GM23338 (cell line): ENCODE results near the gene FCHO2.

Experiments used
- CREB1 ChIP-seq: fragments of 250-450 bp; sonication (Bioruptor Pico); IDR thresholded peaks from 2 replicates; pipeline ENCODE4 v1.5.0; 2020; ENCODE audit warnings: low read depth, mild to moderate bottlenecking, moderate library complexity
- CTCF ChIP-seq, 2 experiments: fragments of 200-600 bp in 1 of 2; sonication (generic) in 1 of 2; conservative IDR thresholded peaks; 2 replicates each; pipeline versions ENCODE4 v1.5.1 to v1.6.1; 2016 to 2017; ENCODE audit warnings: antibody characterized with exemption in 2 of 2, low read depth in 2 of 2, mild to moderate bottlenecking in 2 of 2, moderate library complexity in 1 of 2
- ETS1 ChIP-seq: IDR thresholded peaks from 2 replicates; pipeline ENCODE4 v1.6.1; 2016; ENCODE audit warnings: antibody characterized with exemption
- EZH2 ChIP-seq: fragments of 200-600 bp; sonication (generic); IDR thresholded peaks from one replicate; pipeline ENCODE4 v1.8.0; 2017; ENCODE audit warnings: antibody characterized with exemption, mild to moderate bottlenecking, low read depth; ENCODE audit not compliant: unreplicated experiment
- EZH2phosphoT487 ChIP-seq: fragments of 200-600 bp; sonication (generic); IDR thresholded peaks from one replicate; pipeline ENCODE4 v1.8.1; 2018; ENCODE audit warnings: antibody characterized with exemption; ENCODE audit not compliant: unreplicated experiment
- JUNB ChIP-seq: IDR thresholded peaks from one replicate; pipeline ENCODE4 v1.6.1; 2016; ENCODE audit warnings: antibody characterized with exemption; ENCODE audit not compliant: unreplicated experiment
- NANOG ChIP-seq: IDR thresholded peaks from 2 replicates; pipeline ENCODE4 v1.6.1; 2016; ENCODE audit warnings: antibody characterized with exemption, borderline replicate concordance
- POLR2AphosphoS5 ChIP-seq: IDR thresholded peaks from 2 replicates; pipeline ENCODE4 v1.6.1; 2016; ENCODE audit warnings: antibody characterized with exemption, low read depth
- REST ChIP-seq: IDR thresholded peaks from one replicate; pipeline ENCODE4 v1.6.1; 2018; ENCODE audit warnings: antibody characterized with exemption; ENCODE audit not compliant: unreplicated experiment
- ZNF114 ChIP-seq: fragments of 250-450 bp; sonication (Bioruptor Pico); IDR thresholded peaks from 2 replicates; pipeline ENCODE4 v1.5.0; 2020; ENCODE audit warnings: mild to moderate bottlenecking, moderate library complexity
- ZNF331 ChIP-seq: fragments of 250-450 bp; sonication (Bioruptor Pico); IDR thresholded peaks from 2 replicates; pipeline ENCODE4 v1.5.0; 2020; ENCODE audit warnings: low read depth, mild to moderate bottlenecking, moderate library complexity
- ZNF462 ChIP-seq: fragments of 250-450 bp; sonication (Bioruptor Pico); IDR thresholded peaks from 2 replicates; pipeline ENCODE4 v1.5.0; 2020; ENCODE audit warnings: mild to moderate bottlenecking, moderate library complexity

- TF ChIP-seq EZH2: no peak
- no peak for TF ChIP-seq CTCF (conservative IDR thresholded peaks at IDR 0.05; ENCODE audit: low read depth in 2 of 2)
- TF ChIP-seq EZH2phosphoT487: no peak
- no peak for TF ChIP-seq REST
- TF ChIP-seq POLR2AphosphoS5: no peak
- no peak for TF ChIP-seq CREB1
- no peak for TF ChIP-seq ETS1
- no peak for TF ChIP-seq ZNF331 (CRISPR knock-in tag)
- no peak for TF ChIP-seq JUNB
- TF ChIP-seq ZNF462 (CRISPR knock-in tag): no peak
- no peak for TF ChIP-seq NANOG
- no peak for TF ChIP-seq ZNF114 (CRISPR knock-in tag)
These were observed 176.9 kb downstream of the FCHO2 start for GRCh38 chr5:73132759-73133158.
